ENCODE data around the gene GABARAPL1.
"Not testable (repeated sequence)": the region's sequence is repeated elsewhere in the genome, so short reads cannot be mapped to it uniquely, and the experiment has no call there.

The GABARAPL1 gene

DNA sequence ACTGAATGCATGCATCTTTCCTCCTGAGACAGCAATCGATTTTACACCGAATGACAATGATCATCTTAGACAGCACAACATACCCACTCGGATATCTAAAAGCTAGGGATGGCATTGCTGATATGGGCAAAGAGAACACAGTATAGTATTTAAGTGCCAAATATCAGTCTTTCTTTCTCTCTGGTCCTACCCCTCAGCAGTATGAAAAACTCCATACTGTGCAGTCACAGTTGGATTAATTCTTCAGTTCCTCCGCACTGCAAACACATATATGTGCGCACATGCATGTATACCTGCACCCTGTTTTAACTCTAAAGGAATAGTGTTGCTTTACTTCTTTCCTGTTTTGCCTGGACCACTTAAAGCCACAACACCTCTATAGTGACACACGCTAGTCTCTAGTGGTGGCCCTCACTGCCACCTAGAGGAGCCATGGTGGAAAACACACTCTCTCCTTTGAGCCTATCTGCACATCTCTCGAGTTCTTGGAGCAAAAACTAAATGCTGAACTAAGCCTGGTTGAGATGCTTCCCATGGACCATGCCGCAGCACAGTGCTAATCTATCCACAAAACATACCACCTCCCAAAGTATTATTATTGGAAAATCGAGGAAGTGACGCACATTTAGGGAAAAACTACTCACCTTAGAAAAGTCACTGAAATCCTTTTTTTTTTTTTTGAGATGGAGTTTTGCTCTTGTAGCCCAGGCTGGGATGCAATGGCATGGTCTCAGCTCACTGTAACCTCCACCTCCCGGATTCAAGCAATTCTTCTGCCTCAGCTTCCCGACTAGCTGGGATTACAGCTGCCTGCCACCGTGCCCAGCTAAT lies 21.9 kb upstream of the GABARAPL1 start:
- Histone ChIP-seq H3K27me3 (peaks cover 5% of the 10 kb centered on the region), H3K9me3 (no peaks in the 10 kb centered on the region), H3K27ac (no peak overlapping the region), H3K4me3 (ENCODE audit: low read depth in 1 of 2, low read length in 1 of 2) (no peak overlapping the region), H3K36me3 (no peaks in the 10 kb centered on the region), H3K4me1 (ENCODE audit: control insufficient read depth in 1 of 2, insufficient read depth in 1 of 2, low read depth in 1 of 2, low read length in 1 of 2) (peaks cover 24 to 25% of the 10 kb centered on the region in 2 experiments)
- TF ChIP-seq, protein P1, sequence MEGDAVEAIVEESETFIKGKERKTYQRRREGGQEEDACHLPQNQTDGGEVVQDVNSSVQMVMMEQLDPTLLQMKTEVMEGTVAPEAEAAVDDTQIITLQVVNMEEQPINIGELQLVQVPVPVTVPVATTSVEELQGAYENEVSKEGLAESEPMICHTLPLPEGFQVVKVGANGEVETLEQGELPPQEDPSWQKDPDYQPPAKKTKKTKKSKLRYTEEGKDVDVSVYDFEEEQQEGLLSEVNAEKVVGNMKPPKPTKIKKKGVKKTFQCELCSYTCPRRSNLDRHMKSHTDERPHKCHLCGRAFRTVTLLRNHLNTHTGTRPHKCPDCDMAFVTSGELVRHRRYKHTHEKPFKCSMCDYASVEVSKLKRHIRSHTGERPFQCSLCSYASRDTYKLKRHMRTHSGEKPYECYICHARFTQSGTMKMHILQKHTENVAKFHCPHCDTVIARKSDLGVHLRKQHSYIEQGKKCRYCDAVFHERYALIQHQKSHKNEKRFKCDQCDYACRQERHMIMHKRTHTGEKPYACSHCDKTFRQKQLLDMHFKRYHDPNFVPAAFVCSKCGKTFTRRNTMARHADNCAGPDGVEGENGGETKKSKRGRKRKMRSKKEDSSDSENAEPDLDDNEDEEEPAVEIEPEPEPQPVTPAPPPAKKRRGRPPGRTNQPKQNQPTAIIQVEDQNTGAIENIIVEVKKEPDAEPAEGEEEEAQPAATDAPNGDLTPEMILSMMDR (IDR thresholded peaks at IDR 0.05) = peak; percentile 82

DNA sequence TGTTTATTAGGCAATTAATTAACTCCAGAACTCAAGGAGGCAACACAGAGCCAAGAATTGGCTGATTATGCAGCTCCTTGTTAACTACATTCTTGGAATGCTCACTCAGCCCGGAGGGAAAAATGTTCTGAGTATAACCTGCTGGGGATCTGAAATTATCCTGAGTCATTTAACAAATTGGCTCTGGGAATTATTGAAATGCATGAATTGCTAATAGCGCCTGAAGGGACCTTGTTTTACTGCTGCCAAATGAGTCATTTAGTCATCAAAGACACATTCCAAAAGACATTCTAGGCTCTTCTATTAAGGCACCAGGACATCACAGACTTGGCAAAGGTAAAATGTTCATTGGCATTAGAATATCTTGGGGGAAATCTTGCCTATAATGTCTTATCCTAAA lies 20.8 kb upstream of the GABARAPL1 start:
- Histone ChIP-seq H3K9me3 (no peaks in the 10 kb centered on the region), H3K36me3 (no peaks in the 10 kb centered on the region), H3K4me3 (ENCODE audit: low read depth in 1 of 2, low read length in 1 of 2) (no peak overlapping the region), H3K27ac (no peak overlapping the region), H3K4me1 (ENCODE audit: control insufficient read depth in 1 of 2, insufficient read depth in 1 of 2, low read depth in 1 of 2, low read length in 1 of 2) (peaks cover 13 to 14% of the 10 kb centered on the region in 2 experiments), H3K27me3 (peaks cover 5% of the 10 kb centered on the region)
- TF ChIP-seq, protein P1 (IDR thresholded peaks at IDR 0.05) = no peak

DNA sequence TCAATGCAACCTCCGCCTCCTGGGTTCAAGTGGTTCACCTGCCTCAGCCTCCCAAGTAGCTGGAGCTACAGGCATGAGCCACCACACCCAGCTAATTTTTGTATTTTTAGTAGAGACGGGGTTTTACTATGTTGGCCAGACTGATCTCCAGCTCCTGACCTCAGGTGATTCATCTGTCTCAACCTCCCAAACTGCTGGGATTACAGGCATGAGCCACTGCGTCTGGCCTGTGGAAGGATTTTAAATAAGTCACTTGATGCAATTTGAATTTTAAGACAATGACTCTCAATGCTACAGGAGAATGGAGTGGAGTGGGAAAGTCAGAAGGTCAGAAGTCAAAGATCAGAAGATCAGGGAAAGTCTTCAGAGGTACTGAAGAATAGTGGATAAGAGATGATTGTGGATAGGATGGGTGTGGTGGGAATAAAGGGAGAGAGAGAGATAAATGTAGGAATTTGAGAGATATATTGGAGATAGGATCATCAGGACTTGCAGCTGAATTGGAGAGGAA lies 18.5 kb upstream of the GABARAPL1 start:
- Histone ChIP-seq H3K27ac (no peak overlapping the region), H3K4me1 (ENCODE audit: control insufficient read depth in 1 of 2, insufficient read depth in 1 of 2, low read depth in 1 of 2, low read length in 1 of 2) (peaks cover 7% of the 10 kb centered on the region in 2 experiments), H3K27me3 (peaks cover 5% of the 10 kb centered on the region), H3K4me3 (ENCODE audit: low read depth in 1 of 2, low read length in 1 of 2) (no peak overlapping the region), H3K36me3 (no peaks in the 10 kb centered on the region), H3K9me3 (no peaks in the 10 kb centered on the region)
- TF ChIP-seq, protein P1 (IDR thresholded peaks at IDR 0.05) = no peak

DNA sequence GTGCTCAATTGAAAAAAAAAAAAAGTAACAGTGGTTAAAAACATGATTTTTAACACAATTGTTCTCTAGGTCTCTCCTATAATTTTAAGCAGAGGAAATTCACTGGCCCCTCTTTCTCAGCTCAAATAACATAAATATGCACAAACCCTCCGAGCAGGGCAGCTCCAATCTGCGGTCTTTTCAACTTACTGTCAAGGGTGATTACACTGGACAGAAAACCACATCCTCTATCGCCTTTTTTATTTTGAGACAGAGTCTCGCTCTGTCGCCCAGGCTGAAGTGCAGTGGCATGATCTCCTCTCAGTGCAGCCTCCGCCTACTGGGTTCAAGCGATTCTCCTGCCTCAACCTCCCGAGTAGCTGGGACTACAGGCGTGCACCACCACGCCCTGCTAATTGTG lies 16.5 kb upstream of the GABARAPL1 start:
- Histone ChIP-seq H3K36me3 (no peaks in the 10 kb centered on the region), H3K4me1 (ENCODE audit: control insufficient read depth in 1 of 2, insufficient read depth in 1 of 2, low read depth in 1 of 2, low read length in 1 of 2) (no peaks in the 10 kb centered on the region), H3K27me3 (peaks cover 5% of the 10 kb centered on the region), H3K4me3 (ENCODE audit: low read depth in 1 of 2, low read length in 1 of 2) (no peak overlapping the region), H3K27ac (no peak overlapping the region), H3K9me3 (no peaks in the 10 kb centered on the region)
- TF ChIP-seq, protein P1 (IDR thresholded peaks at IDR 0.05) = no peak

DNA sequence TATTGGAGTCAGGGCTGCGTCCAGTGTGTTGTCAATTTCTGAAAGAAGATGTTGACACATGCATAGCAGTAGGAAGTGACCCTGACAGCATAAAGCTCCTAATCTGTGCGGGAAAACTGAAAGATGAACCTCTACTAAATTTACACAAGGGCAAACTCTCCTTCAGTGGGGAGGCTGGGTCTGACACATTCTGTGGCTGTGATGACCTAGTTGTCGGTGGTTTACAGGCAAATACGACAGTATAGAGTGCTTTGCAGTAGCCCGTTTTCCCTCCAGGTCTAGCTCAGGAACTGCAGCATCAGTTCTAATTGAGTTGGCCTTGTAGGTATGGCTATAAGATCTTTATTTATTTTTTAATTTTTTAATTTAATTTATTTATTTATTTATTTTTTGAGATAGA lies 14.8 kb upstream of the GABARAPL1 start:
- H3K4me1 ChIP-seq (ENCODE audit: control insufficient read depth in 1 of 2, insufficient read depth in 1 of 2, low read depth in 1 of 2, low read length in 1 of 2) = no peaks in the 10 kb centered on the region
- H3K4me3 ChIP-seq (ENCODE audit: low read depth in 1 of 2, low read length in 1 of 2) = no peak overlapping the region
- H3K27ac ChIP-seq = no peak overlapping the region
- H3K27me3 ChIP-seq = peaks cover 5% of the 10 kb centered on the region
- no peaks in the 10 kb centered on the region for H3K9me3 ChIP-seq
- TF ChIP-seq, protein P1 (IDR thresholded peaks at IDR 0.05) = no peak
- H3K36me3 ChIP-seq = no peaks in the 10 kb centered on the region

DNA sequence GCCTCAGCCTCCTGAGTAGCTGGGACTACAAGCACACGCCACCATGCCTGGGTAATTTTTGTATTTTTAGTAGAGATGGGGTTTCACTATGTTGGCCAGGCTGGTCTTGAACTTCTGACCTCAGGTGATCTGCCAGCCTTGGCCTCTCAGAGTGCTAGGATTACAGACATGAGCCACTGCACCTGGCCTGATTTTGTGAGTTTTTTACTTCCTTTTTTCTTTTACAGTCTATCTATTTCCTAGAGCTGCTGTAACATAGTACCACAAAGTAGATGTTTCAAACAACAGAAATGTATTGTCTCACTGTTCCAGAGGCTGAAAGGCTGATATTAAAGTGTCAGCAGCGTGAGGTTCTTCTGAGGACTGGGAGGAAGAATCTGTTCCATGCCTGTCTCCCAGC lies 8.2 kb upstream of the GABARAPL1 start:
- H3K4me1 ChIP-seq (ENCODE audit: control insufficient read depth in 1 of 2, insufficient read depth in 1 of 2, low read depth in 1 of 2, low read length in 1 of 2); H3K27me3 ChIP-seq; H3K36me3 ChIP-seq; H3K27ac ChIP-seq; H3K4me3 ChIP-seq (ENCODE audit: low read depth in 1 of 2, low read length in 1 of 2); H3K9me3 ChIP-seq: not testable (repeated sequence)
